HG03439 (cell line): ENCODE data around the gene GALNT3.

Experiments used
- ATAC-seq: cut with Tn5 transposase; IDR thresholded peaks from one replicate; pipeline ENCODE4 v1.9.1; 2021; ENCODE audit warnings: mild to moderate bottlenecking, moderate library complexity; ENCODE audit not compliant: unreplicated experiment

The GALNT3 gene

GRCh38 chr2:165796819-165797530 is 2.9 kb upstream of the GALNT3 start:
- no peak for ATAC-seq

GRCh38 chr2:165796129-165796528 is 2.1 kb upstream of the GALNT3 start:
- ATAC-seq, result no peak

DNA sequence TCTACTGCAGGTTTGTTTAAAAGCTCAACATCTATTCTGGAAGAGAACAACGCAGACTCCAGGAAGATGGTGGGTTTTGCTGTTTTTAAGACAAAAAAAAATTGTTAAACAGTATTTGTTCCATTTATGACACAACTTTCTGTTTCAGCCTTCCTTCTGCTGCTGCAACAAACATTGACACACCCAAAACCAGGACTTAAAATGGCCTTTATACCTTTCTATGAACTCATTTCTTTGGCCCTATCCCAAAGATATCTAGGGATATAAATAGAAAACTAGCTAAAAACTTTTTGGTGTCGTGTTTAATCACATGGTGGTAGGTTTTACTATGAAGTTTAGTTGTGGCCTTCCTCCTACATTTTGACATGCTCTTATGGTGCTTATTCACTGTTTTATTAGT is 964 bp upstream of the GALNT3 start:
- ATAC-seq, result peak; percentile 27

DNA sequence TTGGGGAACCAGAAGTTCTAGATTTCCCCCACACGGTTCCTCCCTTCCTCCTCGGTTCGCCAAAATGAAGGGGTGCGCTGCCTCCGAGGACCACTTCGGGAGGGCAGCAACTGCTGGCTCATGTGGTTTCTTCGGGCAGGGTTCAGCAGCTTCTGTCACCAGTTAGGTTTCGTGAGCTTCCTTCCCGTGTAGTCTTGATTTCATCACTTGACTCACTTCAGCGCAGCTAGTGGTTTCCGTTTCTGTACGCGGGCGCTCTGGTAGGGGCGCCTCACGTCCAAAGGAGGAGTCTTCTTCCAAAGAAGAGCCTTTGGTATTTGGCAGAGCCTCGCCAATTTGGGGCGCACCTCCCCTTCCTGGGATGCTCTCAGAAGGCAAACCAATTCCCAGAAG is 485 bp upstream of the GALNT3 start:
- ATAC-seq, result peak; percentile 99

- no peak for ATAC-seq
Observed at GRCh38 chr2:165793161-165793778, 777 bp downstream of the GALNT3 start.

GRCh38 chr2:165792104-165792454 is 2.0 kb downstream of the GALNT3 start:
- ATAC-seq, result no peak

- ATAC-seq, result no peak
Observed at GRCh38 chr2:165791421-165792103, 2.5 kb downstream of the GALNT3 start.

GRCh38 chr2:165790466-165790865 is 3.6 kb downstream of the GALNT3 start:
- ATAC-seq, result no peak

GRCh38 chr2:165787334-165787733 is 6.7 kb downstream of the GALNT3 start:
- ATAC-seq, result no peak

- ATAC-seq, result no peak
Observed at GRCh38 chr2:165779706-165780105, 14.3 kb downstream of the GALNT3 start.

DNA sequence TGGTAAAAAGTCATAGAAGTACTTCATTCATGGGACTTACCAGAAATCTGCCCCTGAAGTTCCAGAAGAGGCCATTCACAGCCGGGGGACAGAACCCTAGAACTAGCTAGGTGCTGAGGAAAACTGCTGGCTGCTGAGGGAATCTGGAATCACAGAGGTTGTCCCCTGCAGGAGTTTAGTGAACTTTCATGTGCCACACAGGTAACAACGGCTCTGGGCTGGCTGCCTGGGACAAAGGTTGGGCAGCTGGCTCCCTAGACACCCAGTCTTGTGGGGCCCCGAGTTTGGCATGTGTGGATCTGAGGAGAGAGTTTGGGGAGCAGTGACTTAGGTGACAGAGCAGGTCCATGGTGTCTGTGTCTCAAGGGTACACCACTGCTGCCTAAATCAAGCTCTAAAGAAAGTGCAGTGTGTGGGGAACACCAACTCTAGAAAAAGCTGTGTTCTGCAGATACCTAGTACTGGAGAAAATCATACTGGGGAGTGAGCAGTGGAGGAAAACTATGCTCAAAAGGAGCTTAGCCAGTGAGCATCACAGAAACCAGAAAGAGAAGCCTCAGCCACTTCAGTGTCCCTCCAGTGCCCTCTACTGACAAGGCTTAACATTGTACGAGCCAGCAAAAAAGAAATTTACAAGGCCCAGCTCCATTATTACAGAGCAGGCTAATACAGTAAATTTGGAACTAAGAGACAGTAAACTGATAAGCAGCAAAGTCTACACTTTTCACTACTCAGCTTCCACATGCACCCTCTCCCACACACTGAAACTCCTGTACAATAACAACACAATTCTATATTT is 15.2 kb downstream of the GALNT3 start:
- peak; percentile 64 for ATAC-seq

DNA sequence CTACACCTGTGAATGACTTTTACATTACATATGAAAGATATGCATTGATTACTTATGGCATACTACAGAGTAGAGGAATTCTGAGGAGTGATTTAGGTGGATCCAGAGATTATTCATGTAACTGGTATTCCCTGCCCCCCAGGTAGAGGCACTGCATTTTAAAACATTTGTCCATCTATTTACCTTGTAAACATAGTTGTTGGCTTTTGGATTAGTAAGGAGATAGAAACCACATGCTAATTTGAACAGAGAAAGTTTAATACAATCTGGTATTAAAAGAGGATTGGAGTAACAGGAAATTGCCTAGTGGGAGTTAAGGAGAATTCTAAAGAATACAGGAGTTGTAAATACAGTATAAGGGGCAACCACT is 15.9 kb downstream of the GALNT3 start:
- no peak for ATAC-seq

DNA sequence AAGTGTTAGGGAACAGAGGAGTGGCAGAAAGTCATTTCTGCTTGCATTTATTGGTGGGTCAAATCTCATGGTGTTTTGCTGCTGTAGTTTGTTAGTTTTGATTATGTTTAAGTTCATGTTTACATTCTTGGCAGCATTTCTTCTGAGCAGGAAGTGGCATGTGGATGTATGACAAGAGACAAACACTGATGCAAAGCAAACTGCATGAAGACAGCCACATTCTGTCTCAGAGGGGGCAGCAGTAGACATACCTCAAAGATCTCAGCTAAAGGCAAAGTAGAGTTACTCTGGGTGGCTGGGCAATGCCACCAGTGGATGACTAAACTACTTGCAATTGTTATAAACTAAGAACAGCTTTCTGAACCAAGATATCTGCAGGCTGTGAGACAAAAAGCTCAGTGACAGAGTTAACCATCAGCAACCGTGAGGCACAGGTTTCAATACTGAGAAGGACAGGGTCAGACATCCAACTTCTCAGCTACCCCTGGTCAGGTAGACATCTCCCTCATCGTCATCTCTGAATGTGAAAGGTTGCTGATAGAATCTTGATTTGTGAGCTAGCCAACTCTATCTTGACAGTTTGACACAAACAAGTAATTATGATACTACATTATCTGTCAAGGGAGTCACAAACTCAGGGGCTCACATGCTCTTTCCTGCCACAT is 16.4 kb downstream of the GALNT3 start:
- no peak for ATAC-seq

GRCh38 chr2:165776796-165777195 is 17.3 kb downstream of the GALNT3 start:
- ATAC-seq, result no peak

GRCh38 chr2:165776013-165776412 is 18.0 kb downstream of the GALNT3 start:
- no peak for ATAC-seq

GRCh38 chr2:165773684-165774083 is 20.4 kb downstream of the GALNT3 start:
- no peak for ATAC-seq

DNA sequence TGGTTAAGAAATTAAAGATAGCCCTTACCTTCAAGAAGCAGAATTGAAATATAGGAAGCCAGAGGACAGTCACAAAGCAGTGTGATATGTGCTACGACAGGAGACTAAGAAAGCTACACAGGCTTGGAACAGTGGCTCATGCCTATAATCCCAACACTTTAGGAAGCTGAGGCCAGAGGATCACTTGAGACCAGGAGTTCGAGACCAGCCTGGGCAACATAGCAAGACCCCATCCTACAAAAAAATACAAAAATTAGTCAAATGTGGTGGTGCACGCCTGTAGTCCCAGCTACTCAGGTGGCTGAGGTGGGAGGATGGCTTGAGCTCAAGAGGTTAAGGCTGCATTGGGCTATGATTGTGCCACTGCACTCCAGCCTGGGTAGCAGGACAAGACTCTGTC is 21.9 kb downstream of the GALNT3 start:
- no peak for ATAC-seq

- ATAC-seq, result no peak
Observed at GRCh38 chr2:165766326-165766927, 27.6 kb downstream of the GALNT3 start.

- no peak for ATAC-seq
Observed at GRCh38 chr2:165762723-165763122, 31.3 kb downstream of the GALNT3 start.

- ATAC-seq, result no peak
Observed at GRCh38 chr2:165757906-165758675, 36.0 kb downstream of the GALNT3 start.
